ENCODE measurements around the gene ACVR1C. TPM values are rescaled to one million over a fixed set of nuclear protein-coding genes. Genes with fewer than 3 reads are reported as not detected.
A peak's percentile ranks its signal among the peaks of the same experiment; 100 is the strongest.

ACVR1C gene
- total RNA-seq, 3 donors from 2014 or later: 5.9 to 41.4 (median 8.0) TPM

GRCh38 chr2:157501026-157501425 is 127.6 kb downstream of the ACVR1C start:
- Histone ChIP-seq H3K27me3 (no peaks in the 10 kb centered on the region), H3K4me1 (no peaks in the 10 kb centered on the region), H3K36me3 (no peaks in the 10 kb centered on the region), H3K9me3 (peaks cover 0 to 11% of the 10 kb centered on the region in 2 donors), H3K27ac (no peak overlapping the region), H3K4me3 (no peak overlapping the region)
- no peak for TF ChIP-seq POLR2A (IDR thresholded peaks at IDR 0.05)
- no peak for TF ChIP-seq POLR2AphosphoS5 (IDR thresholded peaks at IDR 0.05)
- TF ChIP-seq CTCF (IDR thresholded peaks at IDR 0.05): no peak
- intact Hi-C loops (cut with DNase I; ENCODE audit: low total_unique reads): loop anchor here (5.0 kb wide), 1 partner anchor 1301 kb away; no protein-coding TSS in a partner anchor
- no peak for DNase-seq (ENCODE audit: low spot score in 2 of 2)

GRCh38 chr2:157500334-157500733 is 128.3 kb downstream of the ACVR1C start:
- TF ChIP-seq CTCF (IDR thresholded peaks at IDR 0.05) (no peak), POLR2A (IDR thresholded peaks at IDR 0.05) (no peak), POLR2AphosphoS5 (IDR thresholded peaks at IDR 0.05) (no peak)
- H3K27ac ChIP-seq: no peak overlapping the region
- no peak for DNase-seq (ENCODE audit: low spot score in 2 of 2)
- H3K4me3 ChIP-seq: no peak overlapping the region
- peaks cover 0 to 5% of the 10 kb centered on the region in 2 donors for H3K9me3 ChIP-seq
- no peaks in the 10 kb centered on the region for H3K36me3 ChIP-seq
- H3K27me3 ChIP-seq: no peaks in the 10 kb centered on the region
- H3K4me1 ChIP-seq: no peaks in the 10 kb centered on the region
- intact Hi-C loops (cut with DNase I; ENCODE audit: low total_unique reads): loop anchor here (5.0 kb wide), 1 partner anchor 1302 kb away; no protein-coding TSS in a partner anchor

GRCh38 chr2:157498483-157498882 is 130.2 kb downstream of the ACVR1C start:
- intact Hi-C loops (cut with DNase I; ENCODE audit: low total_unique reads): no loop called here
- Histone ChIP-seq H3K36me3 (no peaks in the 10 kb centered on the region), H3K27ac (no peak overlapping the region), H3K9me3 (no peaks in the 10 kb centered on the region), H3K27me3 (no peaks in the 10 kb centered on the region), H3K4me3 (no peak overlapping the region), H3K4me1 (no peaks in the 10 kb centered on the region)
- no peak for TF ChIP-seq POLR2AphosphoS5 (IDR thresholded peaks at IDR 0.05)
- no peak for TF ChIP-seq CTCF (IDR thresholded peaks at IDR 0.05)
- no peak for TF ChIP-seq POLR2A (IDR thresholded peaks at IDR 0.05)
- no peak for DNase-seq (ENCODE audit: low spot score in 2 of 2)

- Histone ChIP-seq H3K27me3 (no peaks in the 10 kb centered on the region), H3K9me3 (no peaks in the 10 kb centered on the region), H3K4me1 (no peaks in the 10 kb centered on the region), H3K4me3 (no peak overlapping the region), H3K36me3 (no peaks in the 10 kb centered on the region), H3K27ac (no peak overlapping the region)
- intact Hi-C loops (cut with DNase I; ENCODE audit: low total_unique reads): no loop called here
- no peak for DNase-seq (ENCODE audit: low spot score in 2 of 2)
- TF ChIP-seq CTCF (IDR thresholded peaks at IDR 0.05) (peak in 1 of 3 donors; percentile 35), POLR2AphosphoS5 (IDR thresholded peaks at IDR 0.05) (no peak), POLR2A (IDR thresholded peaks at IDR 0.05) (no peak)
Measured at GRCh38 chr2:157497638-157498314, 130.9 kb downstream of the ACVR1C start.

GRCh38 chr2:157492189-157492773 is 136.4 kb downstream of the ACVR1C start:
- DNase-seq (ENCODE audit: low spot score in 2 of 2): peak; percentile 27 to 55
- no peak overlapping the region for H3K4me3 ChIP-seq
- TF ChIP-seq POLR2A (IDR thresholded peaks at IDR 0.05) (no peak), POLR2AphosphoS5 (IDR thresholded peaks at IDR 0.05) (no peak), CTCF (IDR thresholded peaks at IDR 0.05) (peak; percentile 24 to 61 (median 54))
- no peaks in the 10 kb centered on the region for H3K36me3 ChIP-seq
- H3K27me3 ChIP-seq: no peaks in the 10 kb centered on the region
- no peaks in the 10 kb centered on the region for H3K4me1 ChIP-seq
- no peaks in the 10 kb centered on the region for H3K9me3 ChIP-seq
- no peak overlapping the region for H3K27ac ChIP-seq
- intact Hi-C loops (cut with DNase I; ENCODE audit: low total_unique reads): no loop called here
